Activated B cell treated with CpG ODN at 0.5 μM for 24 hours (primary cell): ENCODE data around the gene AAK1. TPM values are rescaled to one million over a fixed set of nuclear protein-coding genes. Genes with fewer than 3 reads are reported as not detected.

ENCODE experiments used
- ATAC-seq: fragments of 200-7000 bp; cut with Tn5 transposase; one replicate; pipeline ENCODE4 v1.10.0; 2021; ENCODE audit warnings: low read depth, mild to moderate bottlenecking, moderate library complexity
- CTCF ChIA-PET: fragments of 350-600 bp; sonication (Branson Sonifier 250); formaldehyde crosslinking; loops from one replicate; lab custom pipeline; 2021; ENCODE audit warnings: antibody characterized with exemption; lab: Charles Lee
- POLR2A ChIA-PET: fragments of 350-600 bp; sonication (Branson Sonifier 250); formaldehyde crosslinking; loops from one replicate; lab custom pipeline; 2021; ENCODE audit warnings: antibody characterized with exemption; lab: Charles Lee
- DNase-seq: peaks from one replicate; pipeline ENCODE4 v3.0.0; 2022
- H3K27ac Mint-ChIP-seq: one replicate; pipeline ENCODE4 v1.8.0; 2020; ENCODE audit warnings: mixed read lengths
- H3K27me3 Mint-ChIP-seq: one replicate; pipeline ENCODE4 v1.8.0; 2021; ENCODE audit warnings: mixed read lengths
- H3K36me3 Mint-ChIP-seq: one replicate; pipeline ENCODE4 v1.8.0; 2021; ENCODE audit warnings: low read depth, mixed read lengths
- H3K4me1 Mint-ChIP-seq: one replicate; pipeline ENCODE4 v1.8.0; 2021; ENCODE audit warnings: mixed read lengths
- H3K4me3 Mint-ChIP-seq: one replicate; pipeline ENCODE4 v1.8.0; 2020; ENCODE audit warnings: mild to moderate bottlenecking, mixed read lengths
- H3K9me3 Mint-ChIP-seq: one replicate; pipeline ENCODE4 v1.8.0; 2020; ENCODE audit warnings: mixed read lengths
- intact Hi-C: fragments of 100-400 bp; cut with micrococcal nuclease; formaldehyde crosslinking; loops from one replicate; pipeline ENCODE4 v1.15.1; 2024
- total RNA-seq: library from RNA; stranded (reverse); gene quantifications from 2 replicates; pipeline ENCODE4 v1.2.3, GENCODE V29; 2022
- TF ChIP-seq, protein P1 (sequence below): fragments of 200-600 bp; IDR thresholded peaks from one replicate; pipeline ENCODE4 v1.8.0; 2022; ENCODE audit warnings: antibody characterized with exemption, mild to moderate bottlenecking

AAK1 gene
- total RNA-seq, 1 donor from 2014 or later = 4.7 TPM

DNA sequence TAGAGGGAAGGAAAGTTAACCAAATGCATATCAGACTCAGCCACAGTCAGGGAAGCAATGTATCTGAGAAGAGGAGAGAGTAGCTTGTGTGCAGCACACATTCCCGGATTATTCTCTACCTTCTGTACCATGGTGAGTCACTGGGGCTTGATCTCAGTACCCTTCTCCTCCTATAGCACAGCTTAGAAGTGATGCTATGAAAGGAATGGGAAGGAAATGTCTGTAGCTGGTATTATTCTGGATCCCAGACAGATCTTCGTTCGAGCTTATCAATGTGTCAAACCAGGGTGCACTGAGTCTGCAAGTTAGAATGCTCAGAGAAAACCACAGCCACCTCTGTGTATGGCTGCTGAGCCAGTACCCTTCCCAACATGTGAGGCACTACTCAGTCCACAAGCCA lies 118.3 kb downstream of the AAK1 start:
- CTCF ChIA-PET = no interaction called here
- H3K4me1 Mint-ChIP-seq = no peaks in the 10 kb centered on the region
- intact Hi-C loops = no loop called here
- H3K27ac Mint-ChIP-seq = no peak overlapping the region
- H3K27me3 Mint-ChIP-seq = no peaks in the 10 kb centered on the region
- H3K36me3 Mint-ChIP-seq = peaks cover 2% of the 10 kb centered on the region
- POLR2A ChIA-PET = no interaction called here
- no peaks in the 10 kb centered on the region for H3K9me3 Mint-ChIP-seq
- H3K4me3 Mint-ChIP-seq = no peak overlapping the region
- DNase-seq = no peak
- ATAC-seq = no peak
- TF ChIP-seq, protein P1, sequence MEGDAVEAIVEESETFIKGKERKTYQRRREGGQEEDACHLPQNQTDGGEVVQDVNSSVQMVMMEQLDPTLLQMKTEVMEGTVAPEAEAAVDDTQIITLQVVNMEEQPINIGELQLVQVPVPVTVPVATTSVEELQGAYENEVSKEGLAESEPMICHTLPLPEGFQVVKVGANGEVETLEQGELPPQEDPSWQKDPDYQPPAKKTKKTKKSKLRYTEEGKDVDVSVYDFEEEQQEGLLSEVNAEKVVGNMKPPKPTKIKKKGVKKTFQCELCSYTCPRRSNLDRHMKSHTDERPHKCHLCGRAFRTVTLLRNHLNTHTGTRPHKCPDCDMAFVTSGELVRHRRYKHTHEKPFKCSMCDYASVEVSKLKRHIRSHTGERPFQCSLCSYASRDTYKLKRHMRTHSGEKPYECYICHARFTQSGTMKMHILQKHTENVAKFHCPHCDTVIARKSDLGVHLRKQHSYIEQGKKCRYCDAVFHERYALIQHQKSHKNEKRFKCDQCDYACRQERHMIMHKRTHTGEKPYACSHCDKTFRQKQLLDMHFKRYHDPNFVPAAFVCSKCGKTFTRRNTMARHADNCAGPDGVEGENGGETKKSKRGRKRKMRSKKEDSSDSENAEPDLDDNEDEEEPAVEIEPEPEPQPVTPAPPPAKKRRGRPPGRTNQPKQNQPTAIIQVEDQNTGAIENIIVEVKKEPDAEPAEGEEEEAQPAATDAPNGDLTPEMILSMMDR = no peak

DNA sequence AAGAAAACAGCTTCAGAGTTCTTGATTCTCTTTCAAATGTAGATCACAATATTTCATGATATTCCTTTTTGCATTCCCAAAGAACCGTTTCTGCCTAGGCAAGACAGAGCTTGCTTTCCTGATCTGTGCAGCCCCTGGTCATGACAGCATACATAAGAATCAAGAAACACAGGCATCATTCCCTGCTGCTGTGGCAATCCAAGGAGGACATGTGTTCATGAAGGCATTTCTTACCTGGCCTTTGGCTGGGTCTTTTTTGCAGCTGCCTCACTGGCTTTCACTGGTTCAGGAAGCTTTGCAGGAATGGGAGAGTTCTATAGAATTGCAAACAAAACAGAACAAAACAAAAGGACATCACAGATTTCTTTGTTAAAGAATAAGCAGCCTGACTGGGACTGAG lies 118.7 kb downstream of the AAK1 start:
- TF ChIP-seq, protein P1 = no peak
- Mint-ChIP-seq H3K4me3 (no peak overlapping the region), H3K9me3 (no peaks in the 10 kb centered on the region), H3K4me1 (no peaks in the 10 kb centered on the region), H3K36me3 (peaks cover 2% of the 10 kb centered on the region), H3K27ac (no peak overlapping the region), H3K27me3 (no peaks in the 10 kb centered on the region)
- ChIA-PET CTCF (no interaction called here), POLR2A (no interaction called here)
- ATAC-seq = no peak
- no peak for DNase-seq
- intact Hi-C loops = no loop called here

DNA sequence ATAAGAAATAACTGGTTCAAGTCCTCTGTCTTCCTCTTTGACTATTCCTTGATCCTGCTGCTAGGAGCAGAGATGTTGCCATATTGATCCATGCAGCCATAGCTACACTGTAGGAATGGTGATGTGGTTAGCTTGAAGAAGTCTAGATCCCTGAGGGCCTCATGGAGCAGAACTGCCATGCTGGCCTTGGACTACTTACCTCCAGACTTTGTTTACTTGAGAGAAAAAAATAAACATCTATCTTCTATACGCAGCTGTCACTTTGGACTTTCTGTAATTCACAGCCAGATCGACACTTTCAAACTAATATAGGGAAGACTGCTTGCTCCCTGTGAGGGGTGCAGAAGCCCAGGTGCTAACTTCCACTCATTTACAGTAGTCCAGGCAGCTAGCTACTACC lies 121.8 kb downstream of the AAK1 start:
- Mint-ChIP-seq H3K4me1 (no peaks in the 10 kb centered on the region), H3K9me3 (no peaks in the 10 kb centered on the region), H3K4me3 (no peak overlapping the region), H3K27me3 (no peaks in the 10 kb centered on the region), H3K36me3 (peaks cover 2% of the 10 kb centered on the region), H3K27ac (no peak overlapping the region)
- ChIA-PET POLR2A (no interaction called here), CTCF (no interaction called here)
- ATAC-seq (no peak), DNase-seq (no peak)
- TF ChIP-seq, protein P1 = no peak
- intact Hi-C loops = no loop called here

DNA sequence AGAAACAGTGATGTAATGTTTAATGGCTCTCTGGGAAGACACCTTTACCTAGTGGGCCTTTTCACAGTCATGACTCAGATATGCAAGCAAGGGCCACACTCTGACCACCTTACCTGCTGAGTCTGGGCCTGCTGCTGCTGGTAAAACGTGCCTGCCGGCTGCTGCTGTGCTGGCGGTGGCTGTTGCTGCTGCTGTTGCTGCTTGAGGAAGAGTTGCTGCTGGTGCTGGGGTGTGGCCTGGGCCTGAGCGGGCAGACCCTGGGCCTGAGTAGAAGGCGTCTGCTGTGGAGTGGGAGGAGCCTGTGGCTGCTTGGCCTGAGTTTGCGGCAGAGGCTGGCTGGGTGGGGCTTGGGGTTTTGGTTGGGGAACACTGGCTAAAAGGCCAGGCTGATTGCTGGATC lies 124.7 kb downstream of the AAK1 start:
- intact Hi-C loops = no loop called here
- H3K36me3 Mint-ChIP-seq = peaks cover 2% of the 10 kb centered on the region
- TF ChIP-seq, protein P1 = no peak
- no peak overlapping the region for H3K27ac Mint-ChIP-seq
- no peak for DNase-seq
- ATAC-seq = no peak
- POLR2A ChIA-PET = no interaction called here
- CTCF ChIA-PET = no interaction called here
- H3K4me3 Mint-ChIP-seq = no peak overlapping the region
- H3K27me3 Mint-ChIP-seq = no peaks in the 10 kb centered on the region
- H3K9me3 Mint-ChIP-seq = no peaks in the 10 kb centered on the region
- H3K4me1 Mint-ChIP-seq = no peaks in the 10 kb centered on the region

DNA sequence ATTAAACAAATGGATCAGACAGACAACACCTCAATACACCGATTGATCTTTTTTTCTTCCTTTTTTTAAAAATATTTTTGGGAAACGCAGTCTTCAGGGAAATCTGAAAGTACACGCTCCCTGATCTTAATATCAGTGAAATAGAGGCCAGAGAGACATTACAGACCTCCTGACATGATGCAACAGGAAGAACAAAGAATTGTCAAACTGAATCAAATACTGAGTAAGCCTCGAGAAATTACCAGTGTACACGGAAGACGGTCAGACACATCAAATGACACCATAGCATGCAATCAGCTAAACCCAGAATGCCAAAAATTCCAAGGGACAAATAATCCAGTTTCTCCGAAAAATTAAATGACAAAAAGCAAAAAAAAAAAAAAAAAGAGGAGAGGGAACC lies 126.1 kb downstream of the AAK1 start:
- H3K9me3 Mint-ChIP-seq = no peaks in the 10 kb centered on the region
- no peak for ATAC-seq
- H3K27me3 Mint-ChIP-seq = no peaks in the 10 kb centered on the region
- no peak for DNase-seq
- peaks cover 2% of the 10 kb centered on the region for H3K36me3 Mint-ChIP-seq
- no peak overlapping the region for H3K27ac Mint-ChIP-seq
- TF ChIP-seq, protein P1 = no peak
- H3K4me1 Mint-ChIP-seq = no peaks in the 10 kb centered on the region
- CTCF ChIA-PET = no interaction called here
- intact Hi-C loops = no loop called here
- POLR2A ChIA-PET = no interaction called here
- H3K4me3 Mint-ChIP-seq = no peak overlapping the region
